M059J (cell line): ENCODE results near the gene UQCRC2. TPM values are rescaled to one million over a fixed set of nuclear protein-coding genes. Genes with fewer than 3 reads are reported as not detected.
"Not testable (repeated sequence)": the region's sequence is repeated elsewhere in the genome, so short reads cannot be mapped to it uniquely, and the experiment has no call there.

Experiments used
- DNase-seq: peaks from one replicate; pipeline ENCODE4 v3.0.0-alpha.2; 2012; ENCODE audit warnings: low read depth
- total RNA-seq: library from RNA; depleted of rRNA; stranded (reverse); fragments of >200 nt; shearing (Covaris generic); gene quantifications from 2 replicates; pipeline ENCODE4 v1.2.3, GENCODE V29; 2014; rRNA removed

Gene UQCRC2
- total RNA-seq, result 154 and 171 TPM in 2 replicates

GRCh38 chr16:21952793-21953540, at the start of gene UQCRC2:
UQCRC2 (plus strand) TSS chr16:21953361; CDS start chr16:21953424, 63 bp downstream.
- DNase-seq, result peak; percentile 91

GRCh38 chr16:21932650-21933049, 20.5 kb upstream of the UQCRC2 start:
- DNase-seq, result not testable (repeated sequence)

GRCh38 chr16:21933316-21933715, 19.8 kb upstream of the UQCRC2 start:
- DNase-seq, result not testable (repeated sequence)

- not testable (repeated sequence) for DNase-seq
Measured at GRCh38 chr16:21933790-21934189, 19.4 kb upstream of the UQCRC2 start.

- DNase-seq, result not testable (repeated sequence)
Measured at GRCh38 chr16:21936216-21936615, 16.9 kb upstream of the UQCRC2 start.

- no peak for DNase-seq
Measured at GRCh38 chr16:21937336-21937829, 15.8 kb upstream of the UQCRC2 start.

GRCh38 chr16:21940570-21940969, 12.6 kb upstream of the UQCRC2 start:
- no peak for DNase-seq

- DNase-seq, result no peak
Measured at GRCh38 chr16:21943571-21943970, 9.6 kb upstream of the UQCRC2 start.

GRCh38 chr16:21946889-21947635, 6.1 kb upstream of the UQCRC2 start:
- DNase-seq, result no peak

- no peak for DNase-seq
Measured at GRCh38 chr16:21949713-21950260, 3.4 kb upstream of the UQCRC2 start.

GRCh38 chr16:21950782-21951521, 2.2 kb upstream of the UQCRC2 start:
- peak; percentile 43 for DNase-seq

- DNase-seq, result peak; percentile 63
Measured at GRCh38 chr16:21952040-21952792, 945 bp upstream of the UQCRC2 start.

- DNase-seq, result no peak
Measured at GRCh38 chr16:21953541-21953902, 361 bp downstream of the UQCRC2 start.

- DNase-seq, result no peak
Measured at GRCh38 chr16:21957714-21958346, 4.7 kb downstream of the UQCRC2 start.

GRCh38 chr16:21959050-21959449, 5.9 kb downstream of the UQCRC2 start:
- DNase-seq, result no peak

- DNase-seq, result no peak
Measured at GRCh38 chr16:21962475-21962874, 9.3 kb downstream of the UQCRC2 start.

- DNase-seq, result no peak
Measured at GRCh38 chr16:21963887-21964286, 10.7 kb downstream of the UQCRC2 start.

- no peak for DNase-seq
Measured at GRCh38 chr16:21964353-21964752, 11.2 kb downstream of the UQCRC2 start.

- DNase-seq, result no peak
Measured at GRCh38 chr16:21971856-21972255, 18.7 kb downstream of the UQCRC2 start.

GRCh38 chr16:21973945-21974344, 20.8 kb downstream of the UQCRC2 start:
- DNase-seq, result no peak

- no peak for DNase-seq
Measured at GRCh38 chr16:21980032-21980431, 26.9 kb downstream of the UQCRC2 start.
